ENCODE measurements around the gene PYROXD2.
"Not testable (repeated sequence)": the region's sequence is repeated elsewhere in the genome, so short reads cannot be mapped to it uniquely, and the experiment has no call there.

The PYROXD2 gene

DNA sequence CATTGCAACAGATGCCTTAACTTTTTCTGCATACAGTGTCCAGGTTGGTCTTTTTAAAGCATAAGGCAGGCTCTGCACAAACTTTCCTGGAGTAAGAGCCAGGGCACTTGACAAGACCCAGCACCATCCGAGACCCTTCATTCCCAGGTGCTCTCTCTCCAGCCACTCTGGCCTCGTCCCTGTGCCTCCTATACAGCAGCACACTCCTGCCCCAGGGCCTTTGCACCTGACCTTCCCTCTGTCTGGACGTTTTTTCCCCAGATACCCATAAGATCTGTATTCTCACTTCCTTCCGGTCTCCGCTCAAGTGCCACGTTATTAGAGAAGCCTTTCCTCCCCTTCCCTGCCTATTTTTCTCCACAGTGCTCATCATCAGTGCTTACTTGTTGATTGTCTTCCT is 25.6 kb downstream of the PYROXD2 start:
- FAIRE-seq = no peak

DNA sequence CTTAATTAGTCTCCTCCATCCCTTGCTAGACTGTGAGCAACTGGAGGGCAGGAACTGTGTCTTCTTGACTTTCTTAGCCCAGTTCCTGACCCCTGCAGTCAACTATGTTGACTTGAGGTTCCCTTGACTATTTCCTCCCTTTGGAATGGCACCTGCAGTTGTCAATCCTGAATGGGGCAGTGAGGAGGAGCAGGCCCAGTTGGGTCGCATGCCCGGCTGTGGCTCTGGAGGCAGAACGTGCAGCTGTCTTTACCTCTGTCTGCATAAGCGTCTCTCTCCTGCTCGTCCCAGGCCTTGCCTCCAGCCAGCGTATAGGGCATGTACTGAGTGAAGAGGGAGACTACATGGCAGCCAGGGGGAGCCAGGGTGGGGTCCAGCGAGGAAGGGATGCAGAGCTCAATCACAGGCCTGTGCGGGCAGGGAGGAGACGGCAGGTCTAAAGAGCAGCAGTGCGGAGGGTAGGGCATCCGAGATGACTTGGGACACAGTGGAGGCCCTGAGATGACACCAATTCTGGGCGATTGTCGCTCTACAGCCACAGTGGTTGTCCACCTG is 26.8 kb downstream of the PYROXD2 start:
- no peak for FAIRE-seq

DNA sequence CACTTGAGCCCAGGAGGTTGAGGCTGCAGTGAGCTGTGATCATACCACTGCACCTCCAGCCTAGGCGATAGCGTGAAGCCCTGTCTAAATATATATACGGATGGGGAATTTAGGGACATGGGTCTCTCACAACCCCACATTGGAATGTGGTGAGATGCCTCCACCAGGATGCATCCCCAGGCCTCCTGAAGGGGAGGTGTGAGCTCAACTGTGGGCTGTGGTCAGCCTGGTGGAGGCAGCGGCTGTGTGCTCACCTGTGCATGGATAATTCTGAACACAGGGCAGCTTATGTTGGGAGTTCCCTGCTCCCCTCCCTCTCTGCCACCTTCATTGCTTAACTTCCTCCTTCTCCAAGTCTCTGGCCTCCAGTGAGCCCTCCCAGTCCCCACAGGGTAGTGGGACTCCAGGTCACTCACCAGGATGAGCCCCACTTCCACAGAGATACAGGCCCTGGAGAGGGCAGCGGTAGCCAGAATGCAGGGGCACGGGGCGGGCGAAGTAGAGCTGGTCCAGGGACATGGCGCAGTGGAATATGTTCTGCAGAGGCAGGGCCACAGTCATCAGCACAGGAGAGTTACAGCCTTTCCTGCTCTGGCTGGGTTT is 30.4 kb downstream of the PYROXD2 start:
- FAIRE-seq = no peak

DNA sequence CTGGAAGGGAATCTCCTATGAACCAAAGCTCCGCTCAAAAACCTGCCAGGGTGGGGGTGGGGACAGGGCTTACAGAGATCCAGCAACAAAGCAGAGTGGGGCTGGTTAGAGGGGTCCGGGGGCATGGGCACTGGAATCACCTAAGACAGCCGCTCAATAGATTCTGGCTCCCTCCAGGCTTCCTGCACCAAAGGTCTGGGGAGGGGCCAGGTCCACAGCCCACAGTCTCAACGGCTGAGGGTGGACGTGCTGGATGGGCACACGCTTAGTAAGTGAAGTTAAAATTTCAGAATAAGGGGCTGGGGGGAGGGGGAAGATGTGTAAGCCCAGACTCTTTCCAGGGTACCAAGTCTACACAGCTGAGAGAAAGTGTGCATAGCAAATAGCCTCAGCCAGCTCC is 31.1 kb downstream of the PYROXD2 start:
- no peak for FAIRE-seq

DNA sequence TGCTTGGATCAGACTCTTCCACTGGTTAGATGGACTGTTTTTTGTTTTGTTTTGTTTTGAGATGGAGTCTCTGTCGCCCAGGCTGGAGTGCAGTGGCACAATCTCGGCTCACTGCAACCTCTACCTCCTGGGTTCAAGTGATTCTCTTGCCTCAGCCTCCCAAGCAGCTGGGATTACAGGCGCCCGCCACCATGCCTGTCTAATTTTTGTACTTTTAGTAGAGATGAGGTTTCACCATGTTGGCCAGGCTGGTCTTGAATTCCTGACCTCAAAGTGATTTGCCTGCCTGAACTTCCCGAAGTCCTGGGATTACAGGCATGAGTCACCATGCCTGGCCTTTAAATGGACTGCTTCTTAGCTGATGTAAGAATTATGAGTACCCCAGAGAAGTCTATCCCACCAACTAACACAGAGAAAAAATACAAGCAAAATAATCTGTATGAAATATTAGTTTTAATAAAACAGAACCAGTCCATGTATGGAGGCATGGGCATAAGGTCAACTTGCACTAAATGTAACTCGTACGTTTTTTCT is 31.8 kb downstream of the PYROXD2 start:
- not testable (repeated sequence) for FAIRE-seq

DNA sequence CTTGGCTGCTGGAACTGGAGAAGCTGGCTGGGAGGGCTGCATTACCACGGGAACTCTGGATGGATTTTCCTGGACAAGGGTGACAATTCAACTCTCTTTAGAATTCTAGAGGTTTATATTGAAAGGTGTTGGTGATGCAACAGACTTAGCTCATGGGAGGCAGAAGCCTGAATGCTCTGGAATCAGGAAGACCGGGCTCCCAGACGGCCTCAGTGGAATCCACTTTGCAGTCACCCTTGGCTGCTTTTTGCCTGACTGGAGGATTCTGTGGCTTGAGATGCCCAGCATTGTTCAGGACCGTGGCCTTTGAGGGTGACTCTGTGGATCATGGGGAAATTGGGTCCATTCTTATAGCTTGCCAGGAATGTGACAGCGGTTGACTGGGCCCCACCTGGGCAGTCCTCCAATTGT is 32.3 kb downstream of the PYROXD2 start:
- FAIRE-seq = no peak

DNA sequence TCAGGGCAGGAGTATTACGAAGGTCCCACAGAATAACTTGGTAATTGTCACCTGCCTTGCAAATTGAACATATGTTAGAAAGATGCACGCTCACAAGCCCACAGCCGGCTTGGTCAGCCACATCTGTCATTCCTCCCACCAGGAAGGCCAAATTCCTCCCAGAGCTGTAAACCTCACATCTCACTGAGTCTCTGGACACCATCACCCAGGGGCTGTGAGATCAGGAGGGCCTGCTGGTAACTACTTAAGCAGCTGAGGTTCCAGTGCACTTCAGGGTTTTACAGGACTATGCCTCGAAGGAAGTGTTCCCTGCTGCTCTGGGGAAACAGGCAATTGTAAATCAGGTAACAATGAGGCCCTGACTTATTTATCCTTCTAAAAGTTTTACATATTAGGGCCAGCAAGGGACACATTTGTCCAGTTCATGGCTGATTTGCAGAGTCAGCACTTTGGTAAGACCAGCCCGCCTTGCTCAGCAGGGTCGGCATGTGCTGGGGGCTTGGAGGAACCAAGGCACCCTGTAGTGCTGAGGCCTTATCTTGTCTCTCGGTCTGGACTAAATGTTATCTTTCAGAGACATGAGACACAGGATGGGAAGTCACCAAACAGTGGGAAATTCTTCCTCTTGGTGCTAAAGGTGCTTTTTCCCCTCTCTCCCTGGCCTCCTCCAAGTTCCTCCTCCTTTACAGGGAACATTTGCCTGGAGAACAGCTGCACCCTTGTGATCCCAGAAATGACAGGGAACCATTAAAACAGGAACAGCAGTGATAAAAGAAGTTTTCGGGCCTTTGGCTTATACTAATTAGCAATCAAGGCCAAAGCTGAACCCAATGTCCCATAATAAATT is 34.3 kb downstream of the PYROXD2 start:
- FAIRE-seq = no peak

DNA sequence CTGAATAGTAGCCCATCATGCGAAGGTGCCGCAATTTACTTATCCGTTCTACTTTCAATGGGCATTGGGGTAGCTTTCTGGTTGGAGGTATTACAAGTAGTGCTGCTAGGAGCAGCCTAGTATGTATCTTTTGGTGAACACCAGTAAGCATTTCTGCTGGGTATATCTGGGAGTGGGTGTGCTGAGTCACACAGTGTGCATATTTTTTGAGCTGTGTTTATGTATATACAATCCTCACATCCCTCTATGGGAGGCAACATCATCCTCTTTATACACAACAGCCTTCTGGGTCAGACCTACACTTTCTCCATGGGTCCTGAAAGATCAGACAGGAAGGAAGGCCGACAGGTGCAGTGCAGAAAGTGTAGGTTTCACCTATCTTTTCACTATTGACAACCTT is 36.3 kb downstream of the PYROXD2 start:
- FAIRE-seq = no peak

DNA sequence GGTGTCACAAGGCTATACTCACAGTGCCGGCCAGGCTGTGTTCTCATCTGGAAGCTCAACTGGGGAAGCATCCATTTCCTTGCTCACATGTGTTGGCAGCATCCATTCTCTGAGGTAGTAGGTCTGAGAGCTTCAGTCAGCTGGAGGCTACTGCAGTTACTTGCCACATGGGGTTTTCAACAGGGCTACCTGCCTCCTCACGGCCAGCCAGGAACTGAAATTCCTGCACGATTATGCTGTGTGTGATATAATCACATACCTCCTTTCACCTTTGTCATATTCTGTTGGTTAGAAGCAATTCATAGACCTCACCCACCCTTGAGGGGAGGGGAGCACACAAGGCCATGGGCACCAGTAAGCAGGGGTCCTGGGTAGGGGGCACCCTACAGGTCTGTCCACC is 37.4 kb downstream of the PYROXD2 start:
- FAIRE-seq = no peak

DNA sequence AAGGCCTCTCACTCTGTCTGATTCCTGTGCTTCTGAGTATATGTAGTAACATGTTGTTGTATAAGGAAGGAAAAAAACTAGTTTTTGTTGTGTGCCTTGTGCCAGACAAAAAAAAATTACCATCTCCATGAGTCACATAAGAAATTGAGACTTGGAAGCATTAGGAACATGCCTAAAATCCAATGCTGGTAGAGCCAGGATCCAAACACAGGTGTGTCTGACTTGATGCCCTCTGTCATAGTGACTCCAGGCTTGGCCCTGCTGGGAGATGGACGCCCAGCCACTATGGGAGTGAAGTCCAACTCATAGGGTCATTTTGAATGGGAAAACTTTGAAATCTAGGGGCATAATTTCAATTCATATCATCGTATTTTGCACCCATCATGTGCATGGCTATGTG is 38.0 kb downstream of the PYROXD2 start:
- FAIRE-seq = no peak

DNA sequence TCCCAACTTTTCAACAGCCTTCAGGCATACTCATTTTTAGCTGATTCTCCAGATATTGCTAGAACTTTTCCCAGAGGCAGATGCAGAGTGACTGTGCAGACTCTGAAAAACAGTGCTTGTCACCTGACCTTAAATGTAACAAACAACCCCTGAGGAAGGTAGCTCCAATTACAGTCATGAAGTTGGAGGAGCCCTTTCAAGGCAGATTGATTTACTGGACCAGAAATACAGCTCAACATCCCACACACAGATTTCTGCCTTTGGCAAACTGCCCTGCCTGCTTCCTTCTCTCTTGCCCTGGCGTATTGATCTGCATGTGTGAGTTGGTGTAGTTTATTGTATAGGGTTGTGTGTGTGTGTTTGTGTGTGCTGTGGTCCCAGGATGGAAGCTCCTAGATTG is 38.5 kb downstream of the PYROXD2 start:
- no peak for FAIRE-seq

DNA sequence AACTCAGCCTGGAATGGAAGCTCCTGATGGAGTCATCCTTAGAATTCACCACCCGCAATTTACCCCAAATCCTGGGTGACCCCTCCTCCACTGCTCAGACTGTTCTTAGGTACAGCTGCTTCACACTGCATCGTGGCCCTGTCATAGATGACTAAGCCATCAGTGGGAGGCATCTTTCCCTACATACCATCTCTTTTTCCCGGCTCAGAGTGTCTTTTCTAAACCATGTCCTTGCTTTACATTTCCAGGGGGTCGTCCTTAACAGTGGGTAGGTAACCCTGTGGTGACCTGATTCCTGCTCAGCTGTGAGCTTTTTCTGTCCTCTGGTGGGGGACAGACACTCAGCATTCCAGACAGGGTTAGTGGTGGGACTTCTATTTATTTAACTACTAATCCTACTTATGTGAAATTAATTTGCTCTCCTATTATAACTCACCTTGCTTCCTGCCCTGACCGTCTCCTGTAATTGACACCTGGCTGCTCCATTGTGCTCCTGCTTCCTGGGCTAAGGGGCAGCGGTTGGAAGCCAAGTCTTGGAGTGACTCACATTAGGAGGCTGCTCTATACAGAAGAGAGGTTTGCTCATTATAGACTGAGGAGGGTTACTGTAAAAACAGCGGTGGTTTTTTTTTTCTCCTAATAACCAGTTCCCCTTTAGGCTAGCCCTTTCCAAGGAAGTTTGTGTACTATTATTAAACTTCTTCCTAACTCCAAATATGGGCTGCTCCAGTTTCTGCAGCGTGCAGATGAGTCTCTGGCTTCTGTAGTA is 40.6 kb downstream of the PYROXD2 start:
- no peak for FAIRE-seq

DNA sequence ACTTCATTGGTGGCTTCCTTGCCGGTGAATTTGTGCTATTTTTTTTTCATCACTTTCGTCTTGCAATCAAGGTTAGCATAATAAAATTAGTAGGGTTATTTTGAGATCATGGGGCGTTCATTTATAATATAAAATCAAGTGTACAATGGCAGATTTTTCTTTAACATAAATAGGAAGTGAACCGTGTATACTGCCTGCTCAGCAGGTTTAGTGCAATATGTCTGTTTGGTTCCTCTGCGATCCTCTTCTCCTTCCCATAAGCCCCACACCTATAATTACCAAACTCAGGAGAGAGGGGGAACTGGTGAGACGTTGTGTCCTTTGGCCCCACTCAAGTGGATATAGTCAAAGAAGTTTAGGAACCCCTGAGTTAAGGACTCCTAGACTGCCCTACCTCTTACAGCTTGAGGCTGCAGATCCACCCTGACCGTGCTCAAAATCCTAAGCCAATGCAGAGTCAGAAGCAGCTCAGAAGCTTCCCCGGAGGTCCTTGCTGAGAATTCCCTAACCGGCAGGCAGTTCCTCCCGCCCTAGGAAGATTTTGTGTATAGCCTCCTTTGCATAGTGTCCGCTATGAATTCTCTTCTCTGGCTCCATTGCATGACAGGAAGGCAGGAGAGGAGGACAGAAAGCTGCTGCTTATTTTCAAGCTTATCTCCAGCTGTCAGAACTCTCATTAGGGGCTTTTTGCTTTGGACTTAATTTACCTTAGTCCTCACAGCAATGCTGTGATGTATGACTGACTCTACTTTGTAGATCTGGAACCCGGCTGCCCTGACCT is 41.5 kb downstream of the PYROXD2 start:
- FAIRE-seq = no peak

DNA sequence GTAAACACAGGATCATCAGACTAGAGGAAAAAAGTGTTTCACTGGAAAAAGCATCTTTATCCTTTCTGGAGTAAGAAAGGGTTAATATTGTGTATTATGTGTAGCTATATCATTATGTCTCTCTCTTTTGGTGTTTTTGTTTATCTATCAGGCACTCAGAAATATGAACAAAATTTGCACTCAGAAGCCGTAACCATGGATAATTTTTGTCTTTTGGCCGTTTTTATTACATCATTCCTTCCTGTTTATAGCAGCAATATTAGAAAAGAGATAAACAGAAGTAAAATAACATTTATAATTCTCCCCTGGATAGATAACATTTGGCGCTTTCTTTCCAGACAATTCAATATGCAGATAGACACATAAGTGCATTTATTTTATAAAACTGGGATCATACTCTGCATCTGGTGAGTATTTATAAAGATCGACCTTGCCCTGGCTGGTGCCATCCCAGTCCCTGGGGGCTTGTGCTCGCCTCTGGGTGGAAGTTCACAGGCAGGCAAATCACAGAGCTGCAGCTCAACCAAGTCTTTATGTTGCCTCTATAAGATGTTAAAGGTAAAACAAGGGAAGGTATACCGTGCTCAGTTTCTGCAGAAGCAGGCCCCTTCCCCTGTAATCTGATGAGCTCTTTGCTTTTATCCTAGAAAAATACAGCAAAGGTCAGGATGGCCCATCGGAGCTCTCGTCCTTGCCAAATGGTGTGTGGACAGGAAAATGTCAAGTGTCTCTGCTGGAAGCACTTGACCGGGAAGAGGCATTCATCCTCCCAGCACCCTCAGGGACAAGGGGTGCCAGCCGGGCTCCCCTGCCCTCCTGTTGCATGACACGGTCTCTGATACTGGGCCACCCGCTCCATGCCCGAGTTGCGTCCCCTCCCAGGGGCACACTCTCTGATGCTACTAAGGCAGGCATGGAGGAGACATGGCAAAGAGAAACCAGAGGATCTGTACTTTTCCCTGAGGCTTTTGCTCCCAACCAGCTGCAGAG is 43.9 kb downstream of the PYROXD2 start:
- FAIRE-seq = no peak

DNA sequence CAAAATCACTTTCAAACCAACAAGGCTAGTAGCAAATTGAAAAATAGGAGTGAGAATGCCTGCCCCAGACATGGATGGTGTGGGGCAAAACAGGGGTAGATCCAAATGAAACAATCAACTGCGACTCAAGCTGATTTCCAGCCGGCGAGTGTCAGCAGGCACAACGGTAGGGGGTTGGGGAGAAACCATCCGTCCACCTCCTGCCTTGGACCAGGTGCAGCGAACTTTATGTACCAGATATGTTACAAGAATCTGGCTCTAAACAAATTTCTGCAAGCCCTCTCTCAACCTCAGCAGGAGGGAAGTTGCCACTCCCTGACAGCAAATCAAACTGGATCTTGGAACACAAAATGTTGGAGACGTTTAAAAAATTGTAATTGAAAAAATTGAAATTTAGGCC is 45.2 kb downstream of the PYROXD2 start:
- no peak for FAIRE-seq

DNA sequence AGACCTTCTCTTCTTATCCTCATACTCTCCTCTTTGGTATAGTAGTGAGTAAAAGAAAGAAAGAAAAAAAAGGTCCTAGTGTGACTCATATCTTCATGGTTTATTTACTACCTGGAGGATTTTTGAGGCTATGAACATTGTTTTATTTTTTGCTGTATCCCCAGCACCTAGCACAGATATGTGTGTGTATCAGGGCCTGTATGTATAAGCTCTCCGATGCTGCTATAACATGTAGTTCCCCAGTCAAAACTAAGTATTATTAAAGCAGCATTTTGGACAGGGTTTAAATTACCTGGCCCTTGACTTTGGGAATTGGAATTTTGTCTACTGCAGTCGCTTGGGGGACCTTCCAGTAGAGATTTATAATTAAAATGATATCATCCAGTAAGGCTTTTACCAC is 46.3 kb downstream of the PYROXD2 start:
- FAIRE-seq = no peak

DNA sequence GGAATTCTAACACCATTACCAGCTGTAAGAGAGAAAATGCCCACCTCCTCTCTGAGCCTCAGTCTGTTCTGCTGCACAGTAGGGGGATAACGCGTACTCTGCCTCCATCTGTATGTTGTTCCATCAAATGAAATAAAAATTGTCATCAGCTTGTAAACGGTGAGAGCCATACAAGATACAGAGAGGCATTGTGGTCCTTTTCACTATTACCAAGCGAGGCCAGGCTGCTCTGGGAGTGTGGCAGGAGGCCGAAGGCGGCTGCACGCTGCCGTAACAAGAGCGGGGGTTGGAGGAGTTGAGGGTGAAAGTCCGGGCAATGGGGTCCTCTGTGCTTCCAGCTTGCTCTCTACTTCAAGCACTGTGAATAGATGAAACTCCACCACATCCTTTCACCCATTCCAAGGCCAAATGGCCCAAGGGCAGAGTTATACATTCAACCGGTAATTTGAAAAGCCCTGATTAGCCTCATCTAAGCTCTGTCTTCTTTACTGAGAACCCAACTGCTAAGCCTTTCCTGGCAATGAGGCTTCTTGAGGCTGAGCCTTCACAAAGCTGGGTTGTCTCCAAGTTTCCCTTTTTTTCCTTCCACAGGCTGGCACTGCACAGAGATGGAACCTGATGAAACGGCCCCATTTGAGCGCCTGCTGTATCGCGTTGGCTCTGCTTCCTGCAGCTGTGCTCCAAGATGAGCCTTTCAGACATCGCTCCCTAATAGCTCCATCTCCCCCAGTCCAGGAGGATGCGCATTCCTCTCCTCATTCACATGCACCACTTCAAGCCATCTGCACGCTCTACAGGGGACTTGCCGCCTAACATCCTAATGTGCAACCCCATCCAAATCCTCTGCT is 47.2 kb downstream of the PYROXD2 start:
- no peak for FAIRE-seq

DNA sequence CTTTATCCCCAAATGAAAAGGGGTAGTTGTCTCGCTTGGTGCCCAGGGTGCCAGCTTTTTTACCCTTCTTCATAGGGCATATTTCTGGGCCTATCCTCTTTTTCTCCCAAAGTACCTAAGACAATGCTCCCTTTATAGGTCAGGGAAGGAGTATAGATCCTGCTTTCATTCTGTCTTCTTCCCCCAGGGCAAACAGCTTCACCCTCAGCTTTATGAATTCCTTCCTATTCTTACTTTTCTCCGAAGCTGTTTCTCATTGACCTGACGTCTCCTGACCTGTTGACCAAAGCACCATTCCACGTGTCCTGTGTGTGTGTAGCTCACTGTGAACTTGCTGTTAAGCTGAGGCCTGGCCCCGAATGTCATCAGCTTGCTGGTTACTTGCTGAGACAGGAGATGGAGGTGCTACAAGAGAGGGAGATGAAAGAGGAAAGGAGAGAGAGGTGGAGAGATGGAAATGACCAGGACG is 48.9 kb downstream of the PYROXD2 start:
- FAIRE-seq = no peak

DNA sequence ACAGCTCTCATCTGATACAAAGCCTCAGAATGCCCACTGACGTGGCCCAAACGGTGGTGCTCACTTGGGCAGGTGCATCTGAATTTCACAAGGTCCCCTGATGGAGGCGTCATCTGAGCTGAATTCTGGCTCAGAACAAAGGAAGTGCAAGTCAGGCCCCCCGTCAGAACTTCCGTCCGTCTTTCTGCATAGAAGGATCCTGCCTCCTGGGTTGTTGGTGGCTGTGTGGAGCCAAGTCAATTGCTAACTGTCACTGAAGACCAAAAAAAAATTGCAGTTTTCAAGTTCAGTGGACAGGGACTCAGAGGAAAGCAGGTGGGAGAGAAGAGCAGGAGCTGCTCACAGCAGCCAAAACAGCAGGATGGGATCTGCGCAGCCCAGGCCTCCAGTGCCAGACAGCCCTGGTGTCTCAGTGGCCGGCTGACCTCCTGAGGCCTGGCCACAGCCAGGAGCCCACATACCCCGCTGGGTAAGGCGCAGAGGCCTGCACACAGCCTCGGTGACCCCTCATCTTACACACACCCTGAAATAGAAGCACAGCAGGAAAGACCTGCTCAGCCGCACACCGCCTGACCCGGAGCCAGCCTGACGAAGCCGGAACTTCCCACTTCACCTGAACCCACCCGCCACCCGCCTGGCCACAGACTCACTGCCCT is 49.4 kb downstream of the PYROXD2 start:
- FAIRE-seq = no peak
